Lower leg skin (tissue), 4 donors: ENCODE measurements around the gene BAZ1A. TPM values are rescaled to one million over a fixed set of nuclear protein-coding genes. Genes with fewer than 3 reads are reported as not detected.

Source experiments
- DNase-seq, 2 donors: peaks; one replicate each; pipeline ENCODE4 v3.0.0-alpha.2; 2019; ENCODE audit warnings: low spot score in 2 of 2
- H3K4me3 ChIP-seq: fragments of 200-600 bp; sonication (generic); 2 replicates; pipeline ENCODE4 v1.5.1; 2017; ENCODE audit warnings: mild to moderate bottlenecking, low read depth; ENCODE audit not compliant: poor library complexity, severe bottlenecking
- CTCF ChIP-seq, 3 donors: fragments of 450-650 bp; IDR thresholded peaks; one replicate each; pipeline ENCODE4 v1.5.1; 2016; ENCODE audit warnings: antibody characterized with exemption in 3 of 3, mild to moderate bottlenecking in 3 of 3, moderate library complexity in 2 of 3
- POLR2A ChIP-seq, 2 donors: fragments of 450-650 bp; IDR thresholded peaks; one replicate each; pipeline ENCODE4 v1.6.1; 2016 to 2017; ENCODE audit warnings: antibody characterized with exemption in 2 of 2, mild to moderate bottlenecking in 1 of 2, moderate library complexity in 1 of 2
- WGBS, 2 donors: methylation state at CpG; one replicate each; pipeline ENCODE4 v1.1.5; 2018; 5-methylcytosine and 5-hydroxymethylcytosine counted together
- intact Hi-C: fragments of 100-400 bp; cut with DNase I; formaldehyde crosslinking; loops from one replicate; pipeline ENCODE4 v1.15.0; 2023; ENCODE audit warnings: low total_unique reads
- total RNA-seq, 4 donors: library from RNA; depleted of rRNA; stranded (reverse); fragments of >200 nt; gene quantifications; one replicate each; pipeline ENCODE4 v1.1.0, GENCODE V29; 2016

Gene BAZ1A
- total RNA-seq, 4 donors from 2014 or later: 27.7 to 47.9 (median 42.1) TPM

GRCh38 chr14:34766606-34767005 lies 108.6 kb downstream of the BAZ1A start:
- no peak overlapping the region for H3K4me3 ChIP-seq
- intact Hi-C loops: no loop called here
- no peak for DNase-seq
- TF ChIP-seq CTCF (IDR thresholded peaks at IDR 0.05) (no peak), POLR2A (IDR thresholded peaks at IDR 0.05) (no peak)
- 60% methylated on average over 2 of the region's 2 CpGs for WGBS, 2 donors

- no peak for DNase-seq
- WGBS, 2 donors: 82 to 83% methylated on average over 3 of the region's 3 CpGs
- intact Hi-C loops: no loop called here
- TF ChIP-seq CTCF (IDR thresholded peaks at IDR 0.05) (no peak), POLR2A (IDR thresholded peaks at IDR 0.05) (no peak)
- H3K4me3 ChIP-seq: no peak overlapping the region
These were observed 109.1 kb downstream of the BAZ1A start for GRCh38 chr14:34766060-34766459.

GRCh38 chr14:34755215-34755614 lies 119.9 kb downstream of the BAZ1A start:
- no peak for DNase-seq
- no peak for TF ChIP-seq CTCF (IDR thresholded peaks at IDR 0.05)
- no peak overlapping the region for H3K4me3 ChIP-seq
- 96 to 100% methylated on average over 2 of the region's 2 CpGs for WGBS, 2 donors
- intact Hi-C loops: no loop called here

- no peak for DNase-seq
- 84 to 94% methylated on average over 1 of the region's 1 CpG for WGBS, 2 donors
- TF ChIP-seq CTCF (IDR thresholded peaks at IDR 0.05) (no peak), POLR2A (IDR thresholded peaks at IDR 0.05) (no peak)
- no peak overlapping the region for H3K4me3 ChIP-seq
- intact Hi-C loops: no loop called here
These were observed 120.5 kb downstream of the BAZ1A start for GRCh38 chr14:34754687-34755086.

GRCh38 chr14:34750670-34751069 lies 124.5 kb downstream of the BAZ1A start:
- no peak for TF ChIP-seq CTCF (IDR thresholded peaks at IDR 0.05)
- no peak for TF ChIP-seq POLR2A (IDR thresholded peaks at IDR 0.05)
- intact Hi-C loops: no loop called here
- no peak for DNase-seq
- no peak overlapping the region for H3K4me3 ChIP-seq

- intact Hi-C loops: no loop called here
These were observed 124.9 kb downstream of the BAZ1A start for GRCh38 chr14:34750233-34750632.

More at GRCh38 chr14:34750233-34750632, 124.9 kb downstream of the BAZ1A start:
- no peak overlapping the region for H3K4me3 ChIP-seq
- WGBS, 2 donors: 96 to 98% methylated on average over 2 of the region's 2 CpGs
- TF ChIP-seq CTCF (IDR thresholded peaks at IDR 0.05): no peak
- DNase-seq: no peak
